Sigmoid colon (tissue), 4 donors: ENCODE results near the gene MRGPRX2.

ENCODE experiments used
- CTCF ChIP-seq, 4 experiments: fragments of 450-650 bp in 3 of 4; fragments of 200-600 bp in 1 of 4; IDR thresholded peaks; one replicate each; pipeline ENCODE4 v1.5.1; 2016 to 2019; ENCODE audit warnings: antibody characterized with exemption in 4 of 4, mild to moderate bottlenecking in 3 of 4, moderate library complexity in 2 of 4
- EP300 ChIP-seq, 4 donors: sonication (generic); formaldehyde crosslinking; IDR thresholded peaks; one replicate each; pipeline ENCODE4 v1.6.1; 2017; ENCODE audit warnings: antibody characterized with exemption in 4 of 4
- POLR2A ChIP-seq, 2 donors: fragments of 450-650 bp; IDR thresholded peaks; one replicate each; pipeline ENCODE4 v1.6.1; 2016; ENCODE audit warnings: antibody characterized with exemption in 2 of 2, mild to moderate bottlenecking in 2 of 2, moderate library complexity in 2 of 2
- POLR2AphosphoS5 ChIP-seq, 4 donors: sonication (generic); formaldehyde crosslinking; IDR thresholded peaks; one replicate each; pipeline ENCODE4 v1.6.1; 2017; ENCODE audit warnings: antibody characterized with exemption in 4 of 4

- no peak for TF ChIP-seq CTCF (IDR thresholded peaks at IDR 0.05)
- no peak for TF ChIP-seq POLR2A (IDR thresholded peaks at IDR 0.05)
- TF ChIP-seq POLR2AphosphoS5 (IDR thresholded peaks at IDR 0.05), result no peak
- no peak for TF ChIP-seq EP300 (IDR thresholded peaks at IDR 0.05)
These were observed 11.9 kb upstream of the MRGPRX2 start for GRCh38 chr11:19072464-19072863.
